GM21423 (cell line): ENCODE measurements around the gene BCL2L12.

Experiments used
- ATAC-seq: cut with Tn5 transposase; IDR thresholded peaks from one replicate; pipeline ENCODE4 v1.9.1; 2021; ENCODE audit warnings: mild to moderate bottlenecking, moderate library complexity; ENCODE audit not compliant: unreplicated experiment

The BCL2L12 gene

GRCh38 chr19:49641688-49642491 is 23.8 kb upstream of the BCL2L12 start, which contains the start of gene SCAF1:
SCAF1 (plus strand) TSS chr19:49642209; CDS start chr19:49645027, 2,818 bp downstream.
- ATAC-seq = peak; percentile 60

- no peak for ATAC-seq
Observed at GRCh38 chr19:49642492-49643035, 23.2 kb upstream of the BCL2L12 start.

GRCh38 chr19:49643466-49643865 is 22.3 kb upstream of the BCL2L12 start:
- ATAC-seq = no peak

- no peak for ATAC-seq
Observed at GRCh38 chr19:49645592-49645991, 20.1 kb upstream of the BCL2L12 start.

GRCh38 chr19:49645995-49646394 is 19.7 kb upstream of the BCL2L12 start:
- no peak for ATAC-seq

- ATAC-seq = no peak
Observed at GRCh38 chr19:49646586-49646985, 19.1 kb upstream of the BCL2L12 start.

- no peak for ATAC-seq
Observed at GRCh38 chr19:49651029-49651819, 14.5 kb upstream of the BCL2L12 start.

- no peak for ATAC-seq
Observed at GRCh38 chr19:49651820-49652550, 13.7 kb upstream of the BCL2L12 start.

GRCh38 chr19:49652551-49653465 is 12.9 kb upstream of the BCL2L12 start:
- ATAC-seq = no peak

GRCh38 chr19:49653466-49653806 is 12.3 kb upstream of the BCL2L12 start:
- ATAC-seq = no peak

- ATAC-seq = no peak
Observed at GRCh38 chr19:49654581-49654980, 11.2 kb upstream of the BCL2L12 start.

GRCh38 chr19:49655570-49656455 is 9.9 kb upstream of the BCL2L12 start:
- no peak for ATAC-seq

GRCh38 chr19:49656456-49657109 is 9.2 kb upstream of the BCL2L12 start:
- no peak for ATAC-seq

- ATAC-seq = no peak
Observed at GRCh38 chr19:49657493-49658138, 8.1 kb upstream of the BCL2L12 start.

GRCh38 chr19:49658139-49658517 is 7.6 kb upstream of the BCL2L12 start:
- ATAC-seq = no peak

- no peak for ATAC-seq
Observed at GRCh38 chr19:49658566-49659442, 6.9 kb upstream of the BCL2L12 start.

- ATAC-seq = no peak
Observed at GRCh38 chr19:49660338-49660961, 5.3 kb upstream of the BCL2L12 start.
